SK-N-SH (cell line): Measurements from ENCODE around the gene DNAH11. TPM values are rescaled to one million over a fixed set of nuclear protein-coding genes. Genes with fewer than 3 reads are reported as not detected.

Source experiments
- CTCF ChIA-PET: fragments of 300-600, 350-600 bp; formaldehyde crosslinking; extraction: SDS; loops from one replicate; lab custom pipeline; 2021; lab: Yijun Ruan, JAX
- POLR2A ChIA-PET: fragments of 350-600 bp; sonication (Branson Sonifier 250); formaldehyde crosslinking; extraction: SDS; loops from one replicate; lab custom pipeline; 2020; ENCODE audit warnings: antibody characterized with exemption, inconsistent platforms; lab: Yijun Ruan, JAX
- DNase-seq: peaks from one replicate; pipeline ENCODE4 v3.0.0; 2012
- H2AFZ ChIP-seq: fragments of 200-600 bp; sonication (generic); 2 replicates; pipeline ENCODE4 v1.8.1; 2016; ENCODE audit warnings: antibody characterized with exemption, mild to moderate bottlenecking, low read depth
- H3F3A ChIP-seq: fragments of 200-600 bp; sonication (generic); replicated peaks from 2 replicates; pipeline ENCODE3; 2016; ENCODE audit warnings: antibody characterized with exemption, mild to moderate bottlenecking; ENCODE audit not compliant: insufficient read depth
- H3K27ac ChIP-seq, 2 experiments: fragments of 200-500 bp in 1 of 2; fragments of 200-600 bp in 1 of 2; sonication (Bioruptor generic) in 1 of 2; sonication (generic), shearing (Covaris generic) in 1 of 2; 2 replicates each; pipeline versions ENCODE4 v1.5.1 to v1.6.1; 2014 to 2016; ENCODE audit warnings: low read depth in 2 of 2, inconsistent platforms in 1 of 2, low read length in 1 of 2, mild to moderate bottlenecking in 1 of 2, mixed read lengths in 1 of 2
- H3K27me3 ChIP-seq: fragments of 200-600 bp; sonication (generic), shearing (Covaris generic); 2 replicates; pipeline ENCODE4 v1.6.1; 2016; ENCODE audit warnings: mixed run types; ENCODE audit not compliant: insufficient read depth
- H3K36me3 ChIP-seq, 2 experiments: fragments of 200-500 bp in 1 of 2; fragments of 200-600 bp in 1 of 2; sonication (Bioruptor generic) in 1 of 2; sonication (generic) in 1 of 2; replicated peaks in 1 of 2; 2 replicates each; pipeline versions ENCODE3 to v1.5.1; 2014 to 2016; ENCODE audit warnings: low read length in 1 of 2, mild to moderate bottlenecking in 1 of 2; ENCODE audit not compliant: insufficient read depth in 2 of 2, control insufficient read depth in 1 of 2
- H3K4me1 ChIP-seq, 2 experiments: fragments of 200-500 bp in 1 of 2; fragments of 200-600 bp in 1 of 2; sonication (Bioruptor generic) in 1 of 2; sonication (generic), shearing (Covaris generic) in 1 of 2; 2 replicates each; pipeline versions ENCODE4 v1.5.1 to v1.6.1; 2014 to 2016; ENCODE audit warnings: low read depth in 1 of 2, low read length in 1 of 2, mixed run types in 1 of 2; ENCODE audit not compliant: insufficient read depth in 2 of 2, control insufficient read depth in 1 of 2
- H3K4me2 ChIP-seq: fragments of 200-600 bp; sonication (generic), shearing (Covaris generic); 2 replicates; pipeline ENCODE4 v1.6.1; 2017; ENCODE audit warnings: mixed run types
- H3K4me3 ChIP-seq, 2 experiments: fragments of 200-500 bp in 1 of 2; fragments of 200-600 bp in 1 of 2; sonication (Bioruptor generic) in 1 of 2; sonication (generic), shearing (Covaris generic) in 1 of 2; 2 replicates each; pipeline versions ENCODE4 v1.5.1 to v1.8.1; 2014 to 2016; ENCODE audit warnings: low read depth in 2 of 2, inconsistent platforms in 1 of 2, low read length in 1 of 2, mild to moderate bottlenecking in 1 of 2, mixed read lengths in 1 of 2, moderate library complexity in 1 of 2
- H3K79me2 ChIP-seq: fragments of 200-600 bp; sonication (generic); 2 replicates; pipeline ENCODE4 v1.8.1; 2017; ENCODE audit warnings: mild to moderate bottlenecking; ENCODE audit not compliant: insufficient read depth
- H3K9ac ChIP-seq: fragments of 200-600 bp; sonication (generic); 2 replicates; pipeline ENCODE4 v1.6.1; 2017; ENCODE audit warnings: mixed run types
- H3K9me2 ChIP-seq: fragments of 200-600 bp; sonication (generic); 2 replicates; pipeline ENCODE4 v1.6.1; 2017; ENCODE audit warnings: mixed run types
- H3K9me3 ChIP-seq: fragments of 200-600 bp; sonication (generic); 2 replicates; pipeline ENCODE4 v1.6.1; 2017; ENCODE audit warnings: mixed run types, mild to moderate bottlenecking, moderate library complexity
- H4K20me1 ChIP-seq: fragments of 200-600 bp; sonication (generic); 2 replicates; pipeline ENCODE4 v1.6.1; 2017; ENCODE audit warnings: mild to moderate bottlenecking, mixed run types; ENCODE audit not compliant: insufficient read depth
- EP300 ChIP-seq, 2 experiments: IDR thresholded peaks; 2 replicates each; pipeline versions ENCODE4 v1.4.0 to v1.6.1; 2012; ENCODE audit warnings: borderline replicate concordance in 1 of 2, low read depth in 1 of 2, low read length in 1 of 2
- EZH2phosphoT487 ChIP-seq: fragments of 200-600 bp; sonication (generic); IDR thresholded peaks from 2 replicates; pipeline ENCODE4 v1.6.1; 2017; ENCODE audit warnings: low read depth, mixed run types, mild to moderate bottlenecking, antibody characterized with exemption, moderate library complexity, borderline replicate concordance
- FOXJ3 ChIP-seq: sonication (generic); formaldehyde crosslinking; IDR thresholded peaks from 2 replicates; pipeline ENCODE4 v1.5.1; 2020; ENCODE audit warnings: mild to moderate bottlenecking, missing genetic modification reagents
- GATA2 ChIP-seq: sonication (generic); formaldehyde crosslinking; IDR thresholded peaks from 2 replicates; pipeline ENCODE4 v1.5.0; 2020; ENCODE audit warnings: mild to moderate bottlenecking, missing genetic modification reagents
- MAX ChIP-seq: IDR thresholded peaks from 2 replicates; pipeline ENCODE4 v1.4.0; 2012; ENCODE audit warnings: low read depth
- NFIC ChIP-seq: IDR thresholded peaks from 2 replicates; pipeline ENCODE4 v1.4.0; 2012; ENCODE audit warnings: borderline replicate concordance
- NRF1 ChIP-seq: IDR thresholded peaks from 2 replicates; pipeline ENCODE4 v1.6.1; 2012; ENCODE audit warnings: low read depth, mild to moderate bottlenecking, low read length
- PBX3 ChIP-seq: IDR thresholded peaks from 2 replicates; pipeline ENCODE4; 2012
- RAD21 ChIP-seq: IDR thresholded peaks from 2 replicates; pipeline ENCODE4 v1.6.1; 2012; ENCODE audit warnings: mild to moderate bottlenecking, low read length
- REST ChIP-seq: IDR thresholded peaks from 2 replicates; pipeline ENCODE4 v1.6.1; 2012; ENCODE audit warnings: mild to moderate bottlenecking, low read depth, low read length, moderate library complexity
- RFX5 ChIP-seq: IDR thresholded peaks from 2 replicates; pipeline ENCODE4 v1.6.1; 2012; ENCODE audit warnings: mild to moderate bottlenecking, improper control_type of control experiment, low read length
- RXRA ChIP-seq: IDR thresholded peaks from 2 replicates; pipeline ENCODE4 v1.4.0; 2012; ENCODE audit warnings: low read depth, mild to moderate bottlenecking, borderline replicate concordance
- TCF12 ChIP-seq: IDR thresholded peaks from 2 replicates; pipeline ENCODE4 v1.4.0; 2012
- TEAD4 ChIP-seq: IDR thresholded peaks from 2 replicates; pipeline ENCODE4 v1.4.0; 2012; ENCODE audit warnings: mild to moderate bottlenecking, borderline replicate concordance; ENCODE audit not compliant: insufficient read depth
- USF2 ChIP-seq: fragments of 150-350 bp; IDR thresholded peaks from 2 replicates; pipeline ENCODE4 v1.6.1; 2017; ENCODE audit warnings: antibody characterized with exemption, low read length, low read depth, borderline replicate concordance
- YY1 ChIP-seq: IDR thresholded peaks from 2 replicates; pipeline ENCODE4 v1.4.0; 2012; ENCODE audit warnings: low read depth, mild to moderate bottlenecking
- ZBTB33 ChIP-seq: IDR thresholded peaks from 2 replicates; pipeline ENCODE4 v1.4.0; 2012; ENCODE audit warnings: low read depth, borderline replicate concordance
- WGBS: methylation state at CpG from one replicate; pipeline ENCODE4 v1.1.6; 2017; ENCODE audit warnings: low lambda C conversion rate; 5-methylcytosine and 5-hydroxymethylcytosine counted together
- polyA plus RNA-seq, 3 experiments: library from polyadenylated mRNA; depleted of rRNA; stranded (reverse); fragments of >200 nt; gene quantifications; 2 replicates each; pipeline ENCODE4 v1.2.3, GENCODE V29; 2012

DNAH11 gene
- polyA plus RNA-seq, 1 of the 3 experiments (the other 2 are of a cell fraction): 0.77 TPM

- Histone ChIP-seq H3K4me1 (no peaks in the 10 kb centered on the region; a peak in 1 of 4 replicates), H2AFZ (no peak overlapping the region), H3K4me3 (no peak overlapping the region), H3K36me3 (no peaks in the 10 kb centered on the region), H3K27me3 (peaks cover 24% of the 10 kb centered on the region), H3F3A (no peaks in the 10 kb centered on the region), H3K27ac (no peak overlapping the region), H3K79me2 (no peaks in the 10 kb centered on the region), H4K20me1 (no peaks in the 10 kb centered on the region), H3K9me3 (no peaks in the 10 kb centered on the region), H3K9ac (no peak overlapping the region), H3K9me2 (no peaks in the 10 kb centered on the region), H3K4me2 (no peak overlapping the region)
- TF ChIP-seq EZH2phosphoT487 (no peak), EP300 (IDR thresholded peaks at IDR 0.05; ENCODE audit: borderline replicate concordance in 1 of 2, low read depth in 1 of 2, low read length in 1 of 2) (no peak), RXRA (no peak), PBX3 (no peak), RAD21 (no peak)
- ChIA-PET CTCF (no interaction called here), POLR2A (no interaction called here)
- no peak for DNase-seq
- WGBS: 51% methylated on average over 3 of the region's 3 CpGs
Measured at GRCh38 chr7:21538936-21539495, 3.8 kb upstream of the DNAH11 start.

GRCh38 chr7:21543528-21544302, 876 bp downstream of the DNAH11 start:
- Histone ChIP-seq H3K9me3 (no peaks in the 10 kb centered on the region), H3K27ac (no peak overlapping the region), H3K79me2 (no peaks in the 10 kb centered on the region), H2AFZ (no peak overlapping the region), H3K4me2 (peak overlapping the region; percentile 59), H3K4me1 (no peaks in the 10 kb centered on the region; a peak in 1 of 4 replicates), H3K9ac (no peak overlapping the region), H4K20me1 (no peaks in the 10 kb centered on the region), H3K9me2 (no peaks in the 10 kb centered on the region), H3K27me3 (peaks cover 48% of the 10 kb centered on the region), H3K4me3 (0 out of 4 replicates have a peak overlapping the region, but pooled peaks of 1 of the 2 experiments have one; percentile 22), H3F3A (no peaks in the 10 kb centered on the region), H3K36me3 (no peaks in the 10 kb centered on the region)
- peak; percentile 17 for DNase-seq
- CTCF ChIA-PET: no interaction called here
- POLR2A ChIA-PET: no interaction called here
- 6% methylated on average over 27 of the region's 31 CpGs for WGBS
- TF ChIP-seq NFIC (no peak), TEAD4 (no peak), TCF12 (no peak), YY1 (no peak), RFX5 (no peak), GATA2 (no peak), MAX (no peak), ZBTB33 (no peak), NRF1 (no peak), FOXJ3 (CRISPR knock-in tag) (no peak), USF2 (no peak), REST (no peak)
